ENCODE data around the gene SCYGR7.

Gene SCYGR7

GRCh38 chr2:227759411-227760118 lies 31.4 kb downstream of the SCYGR7 start:
- no peak for DNase-seq (ENCODE audit: low read depth)

- peak; percentile 9 for DNase-seq (ENCODE audit: low read depth)
Measured at GRCh38 chr2:227761740-227762476, 33.8 kb downstream of the SCYGR7 start.

GRCh38 chr2:227765788-227766372 lies 37.7 kb downstream of the SCYGR7 start:
- no peak for DNase-seq (ENCODE audit: low read depth)

- peak; percentile 11 for DNase-seq (ENCODE audit: low read depth)
Measured at GRCh38 chr2:227766373-227766883, 38.3 kb downstream of the SCYGR7 start.

- no peak for DNase-seq (ENCODE audit: low read depth)
Measured at GRCh38 chr2:227767830-227768229, 39.7 kb downstream of the SCYGR7 start.

- DNase-seq (ENCODE audit: low read depth), result no peak
Measured at GRCh38 chr2:227772197-227772661, 44.1 kb downstream of the SCYGR7 start.

- no peak for DNase-seq (ENCODE audit: low read depth)
Measured at GRCh38 chr2:227772932-227773331, 44.8 kb downstream of the SCYGR7 start.

GRCh38 chr2:227774011-227774624 lies 46.0 kb downstream of the SCYGR7 start:
- DNase-seq (ENCODE audit: low read depth), result no peak

GRCh38 chr2:227774895-227775842 lies 47.0 kb downstream of the SCYGR7 start:
- DNase-seq (ENCODE audit: low read depth), result no peak

All from GM04503 (cell line).